ENCODE results near the gene SORBS1.

- TF ChIP-seq CTCF (IDR thresholded peaks at IDR 0.05) (peak; percentile 93 to 96 (median 94)), POLR2A (IDR thresholded peaks at IDR 0.05) (no peak)
These were observed 40.0 kb upstream of the SORBS1 start for GRCh38 chr10:95601116-95601719.
